DND-41 (cell line): ENCODE results near the gene STK11IP.
A peak's percentile ranks its signal among the peaks of the same experiment; 100 is the strongest.

ENCODE experiments used
- ATAC-seq: fragments of 200-7000 bp; cut with Tn5 transposase; 3 replicates; pipeline ENCODE4 v1.9.1; 2021; ENCODE audit warnings: low read depth; ENCODE audit not compliant: insufficient read depth
- DNase-seq: peaks from one replicate; pipeline ENCODE4 v3.0.0-alpha.2; 2020
- H2AFZ ChIP-seq: 2 replicates; pipeline ENCODE4 v1.6.0; 2012; ENCODE audit warnings: low read depth, low read length
- H3K27ac ChIP-seq: 2 replicates; pipeline ENCODE4 v1.5.1; 2012; ENCODE audit warnings: low read length, inconsistent platforms
- H3K27me3 ChIP-seq: fragments of 200-600 bp; sonication (generic); 2 replicates; pipeline ENCODE4 v1.6.0; 2012; ENCODE audit warnings: low read length, mild to moderate bottlenecking, inconsistent platforms; ENCODE audit not compliant: insufficient read depth, poor library complexity
- H3K36me3 ChIP-seq: 2 replicates; pipeline ENCODE4 v1.5.1; 2012; ENCODE audit warnings: low read length, inconsistent platforms; ENCODE audit not compliant: insufficient read depth
- H3K4me1 ChIP-seq: 2 replicates; pipeline ENCODE4 v1.5.1; 2012; ENCODE audit warnings: mild to moderate bottlenecking, low read length; ENCODE audit not compliant: insufficient read depth
- H3K4me2 ChIP-seq: 2 replicates; pipeline ENCODE4 v1.6.0; 2012; ENCODE audit warnings: mild to moderate bottlenecking, moderate library complexity, low read length, inconsistent platforms; ENCODE audit not compliant: insufficient read depth
- H3K4me3 ChIP-seq, 2 experiments: fragments of 200-600 bp in 1 of 2; shearing (Covaris generic) in 1 of 2; 2 replicates each; pipeline ENCODE4 v1.5.1; 2012 to 2016; ENCODE audit warnings: inconsistent platforms in 2 of 2, low read length in 2 of 2, mild to moderate bottlenecking in 2 of 2, low read depth in 1 of 2, moderate library complexity in 1 of 2
- H3K79me2 ChIP-seq: 2 replicates; pipeline ENCODE4 v1.6.0; 2012; ENCODE audit warnings: low read length, inconsistent platforms; ENCODE audit not compliant: insufficient read depth
- H3K9ac ChIP-seq: 2 replicates; pipeline ENCODE4 v1.6.0; 2012; ENCODE audit warnings: low read depth, mild to moderate bottlenecking, inconsistent platforms, low read length, moderate library complexity
- H3K9me3 ChIP-seq: 2 replicates; pipeline ENCODE4 v1.5.1; 2012; ENCODE audit warnings: low read length, moderate library complexity, mild to moderate bottlenecking, inconsistent platforms; ENCODE audit not compliant: insufficient read depth, severe bottlenecking
- H4K20me1 ChIP-seq: 2 replicates; pipeline ENCODE4 v1.6.0; 2012; ENCODE audit warnings: low read length; ENCODE audit not compliant: insufficient read depth
- EZH2 ChIP-seq: IDR thresholded peaks from 3 replicates; pipeline ENCODE4 v1.6.1; 2012; ENCODE audit warnings: borderline replicate concordance, low read depth, mild to moderate bottlenecking, moderate library complexity, low read length, inconsistent platforms; ENCODE audit not compliant: severe bottlenecking
- TF ChIP-seq, protein P1 (sequence below): IDR thresholded peaks from 2 replicates; pipeline ENCODE4 v1.5.1; 2012; ENCODE audit warnings: borderline replicate concordance, low read length, moderate library complexity, mild to moderate bottlenecking; ENCODE audit not compliant: poor library complexity, severe bottlenecking; ENCODE audit errors: extremely low read depth

Gene STK11IP

DNA sequence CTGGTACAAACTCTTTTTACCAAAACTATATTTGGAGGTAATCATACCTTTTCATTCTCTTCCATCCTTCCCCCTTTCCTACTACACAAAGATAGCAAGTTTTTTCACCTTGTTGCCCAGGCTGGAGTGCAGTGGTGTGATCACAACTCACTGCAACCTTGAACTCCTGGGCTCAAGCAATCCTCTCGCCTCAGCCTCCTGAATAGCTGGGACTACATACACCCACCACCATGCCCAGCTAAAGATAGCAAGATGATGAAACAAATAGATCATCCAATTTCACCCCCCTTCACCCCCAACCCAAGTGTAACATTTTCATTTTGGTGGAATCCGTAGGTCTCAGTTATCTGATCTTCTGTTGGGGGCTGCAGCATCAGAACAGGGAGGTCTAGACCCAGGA is 4.5 kb upstream of the STK11IP start:
- TF ChIP-seq EZH2 = no peak
- TF ChIP-seq, protein P1, sequence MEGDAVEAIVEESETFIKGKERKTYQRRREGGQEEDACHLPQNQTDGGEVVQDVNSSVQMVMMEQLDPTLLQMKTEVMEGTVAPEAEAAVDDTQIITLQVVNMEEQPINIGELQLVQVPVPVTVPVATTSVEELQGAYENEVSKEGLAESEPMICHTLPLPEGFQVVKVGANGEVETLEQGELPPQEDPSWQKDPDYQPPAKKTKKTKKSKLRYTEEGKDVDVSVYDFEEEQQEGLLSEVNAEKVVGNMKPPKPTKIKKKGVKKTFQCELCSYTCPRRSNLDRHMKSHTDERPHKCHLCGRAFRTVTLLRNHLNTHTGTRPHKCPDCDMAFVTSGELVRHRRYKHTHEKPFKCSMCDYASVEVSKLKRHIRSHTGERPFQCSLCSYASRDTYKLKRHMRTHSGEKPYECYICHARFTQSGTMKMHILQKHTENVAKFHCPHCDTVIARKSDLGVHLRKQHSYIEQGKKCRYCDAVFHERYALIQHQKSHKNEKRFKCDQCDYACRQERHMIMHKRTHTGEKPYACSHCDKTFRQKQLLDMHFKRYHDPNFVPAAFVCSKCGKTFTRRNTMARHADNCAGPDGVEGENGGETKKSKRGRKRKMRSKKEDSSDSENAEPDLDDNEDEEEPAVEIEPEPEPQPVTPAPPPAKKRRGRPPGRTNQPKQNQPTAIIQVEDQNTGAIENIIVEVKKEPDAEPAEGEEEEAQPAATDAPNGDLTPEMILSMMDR = no peak
- Histone ChIP-seq H3K36me3 (no peaks in the 10 kb centered on the region), H2AFZ (no peak overlapping the region), H3K27ac (no peak overlapping the region), H3K9ac (no peak overlapping the region), H4K20me1 (no peaks in the 10 kb centered on the region), H3K27me3 (no peaks in the 10 kb centered on the region), H3K4me2 (no peak overlapping the region), H3K4me1 (peaks cover 10% of the 10 kb centered on the region), H3K79me2 (peaks cover 3% of the 10 kb centered on the region; the same call in 1 of the 2 replicates), H3K9me3 (no peaks in the 10 kb centered on the region), H3K4me3 (no peak overlapping the region)
- DNase-seq (no peak), ATAC-seq (no peak)

DNA sequence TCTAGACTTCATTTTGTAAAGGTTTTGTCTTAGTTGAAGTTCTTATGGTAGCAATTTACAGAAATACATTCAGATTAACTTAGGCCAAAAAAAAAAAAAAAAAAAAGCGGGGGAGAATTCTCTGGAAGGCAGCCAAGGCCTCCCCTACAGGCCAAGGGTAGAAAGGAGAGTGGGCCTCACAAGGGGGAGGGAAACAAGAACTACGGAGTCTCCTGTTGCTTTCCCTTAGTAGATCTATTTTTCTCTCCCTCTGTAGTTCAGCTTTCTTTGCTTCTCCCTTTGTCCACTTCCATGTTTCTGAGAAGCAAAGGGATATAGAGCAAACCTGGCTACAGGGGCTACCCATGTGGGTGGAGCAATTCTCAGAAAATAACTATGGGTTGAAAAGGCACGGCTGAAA is 2.4 kb upstream of the STK11IP start:
- Histone ChIP-seq H3K4me2 (no peak overlapping the region), H3K27ac (no peak overlapping the region), H3K9ac (no peak overlapping the region), H3K79me2 (peaks cover 8% of the 10 kb centered on the region; the same call in 1 of the 2 replicates), H3K9me3 (no peaks in the 10 kb centered on the region), H2AFZ (no peak overlapping the region), H3K4me3 (no peak overlapping the region), H3K36me3 (no peaks in the 10 kb centered on the region), H4K20me1 (no peaks in the 10 kb centered on the region), H3K4me1 (peaks cover 22% of the 10 kb centered on the region), H3K27me3 (no peaks in the 10 kb centered on the region)
- no peak for TF ChIP-seq EZH2
- TF ChIP-seq, protein P1 = no peak
- no peak for DNase-seq
- no peak for ATAC-seq

DNA sequence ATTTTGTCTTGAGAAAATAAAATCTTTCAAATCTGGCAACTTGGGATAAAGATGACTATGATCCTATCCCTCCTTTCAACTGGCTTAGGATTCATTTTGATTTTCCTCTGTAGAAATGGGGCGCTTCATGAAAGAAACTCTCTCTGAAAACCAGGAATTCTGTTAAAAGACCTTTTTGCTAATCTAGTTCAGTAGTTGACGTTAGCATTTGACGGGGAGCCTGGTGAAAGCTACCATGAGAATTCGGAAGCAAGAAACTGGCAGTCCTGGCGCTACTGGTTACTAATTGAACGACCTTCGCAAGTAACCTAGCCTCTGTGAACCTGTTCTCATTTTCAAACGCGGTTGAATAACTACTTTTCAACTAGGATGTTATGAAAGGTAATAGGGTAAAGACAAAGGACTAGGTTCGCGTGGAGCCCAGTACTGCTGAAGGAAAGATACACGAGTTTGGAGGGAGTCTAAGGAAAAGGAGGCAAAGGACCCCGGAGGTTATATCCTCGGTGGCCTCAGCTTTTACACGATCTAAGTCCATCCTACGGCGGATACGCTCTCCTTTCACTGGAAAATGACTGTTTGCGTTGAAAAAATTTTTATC is 604 bp upstream of the STK11IP start:
- H3K4me3 ChIP-seq = peak overlapping the region; percentile 39 to 75; a peak in 3 of 4 replicates
- H3K4me2 ChIP-seq = peak overlapping the region; percentile 91
- ATAC-seq (peak; percentile 5; the same call in 1 of the 3 replicates), DNase-seq (no peak)
- H3K9ac ChIP-seq = peak overlapping the region; percentile 72
- H3K36me3 ChIP-seq = peaks cover 10% of the 10 kb centered on the region
- peaks cover 8% of the 10 kb centered on the region; the same call in 1 of the 2 replicates for H3K79me2 ChIP-seq
- H3K9me3 ChIP-seq = no peaks in the 10 kb centered on the region
- H3K27ac ChIP-seq = peak overlapping the region; percentile 86
- TF ChIP-seq, protein P1 = no peak
- no peak for TF ChIP-seq EZH2
- H4K20me1 ChIP-seq = no peaks in the 10 kb centered on the region
- no peaks in the 10 kb centered on the region for H3K27me3 ChIP-seq
- peak overlapping the region; percentile 88 for H2AFZ ChIP-seq
- H3K4me1 ChIP-seq = peaks cover 22% of the 10 kb centered on the region
